Neuronal stem cell (in vitro differentiated cells): ENCODE data around the gene PAPPA2.

ENCODE experiments used
- DNase-seq: peaks from one replicate; pipeline ENCODE4 v3.0.0-alpha.2; 2013; ENCODE audit warnings: low spot score
- H2AFZ ChIP-seq: one replicate; pipeline ENCODE4 v1.6.1; 2013; ENCODE audit warnings: mild to moderate bottlenecking, low read length, inconsistent platforms
- H2AK5ac ChIP-seq: 2 replicates; pipeline ENCODE4 v1.6.1; 2013; ENCODE audit warnings: low read depth, mild to moderate bottlenecking, inconsistent platforms, low read length, moderate library complexity, mixed read lengths
- H2BK120ac ChIP-seq: 2 replicates; pipeline ENCODE4 v1.6.1; 2013; ENCODE audit warnings: low read depth, mild to moderate bottlenecking, inconsistent platforms, low read length, moderate library complexity, mixed read lengths
- H2BK12ac ChIP-seq: one replicate; pipeline ENCODE4 v1.6.1; 2013; ENCODE audit warnings: low read length, inconsistent platforms
- H2BK15ac ChIP-seq: 2 replicates; pipeline ENCODE4 v1.6.1; 2013; ENCODE audit warnings: mild to moderate bottlenecking, low read length, inconsistent platforms, mixed read lengths
- H2BK5ac ChIP-seq: one replicate; pipeline ENCODE4 v1.6.1; 2013; ENCODE audit warnings: inconsistent platforms, mild to moderate bottlenecking, low read length, moderate library complexity
- H3K14ac ChIP-seq: one replicate; pipeline ENCODE4 v1.6.1; 2013; ENCODE audit warnings: low read length, inconsistent platforms
- H3K18ac ChIP-seq: 2 replicates; pipeline ENCODE4 v1.6.1; 2013; ENCODE audit warnings: low read length, inconsistent platforms
- H3K23ac ChIP-seq: 2 replicates; pipeline ENCODE4 v1.6.1; 2013; ENCODE audit warnings: low read depth, mild to moderate bottlenecking, mixed read lengths, low read length, inconsistent platforms; ENCODE audit not compliant: poor library complexity
- H3K27ac ChIP-seq: replicated peaks from 3 replicates; pipeline ENCODE4 v1.5.1; 2013; ENCODE audit warnings: low read length, inconsistent platforms
- H3K27me3 ChIP-seq, 3 experiments: 2 replicates each; pipeline ENCODE4 v1.6.1; 2013; ENCODE audit warnings: low read length in 3 of 3, mild to moderate bottlenecking in 2 of 3, inconsistent platforms in 1 of 3, low read depth in 1 of 3, mixed read lengths in 1 of 3, moderate library complexity in 1 of 3; ENCODE audit not compliant: control insufficient read depth in 3 of 3, insufficient read depth in 3 of 3
- H3K36me3 ChIP-seq, 2 donors: replicated peaks in 1 of 2; 2 replicates each; pipeline ENCODE4 v1.6.1; 2013; ENCODE audit warnings: low read length in 2 of 2; ENCODE audit not compliant: control insufficient read depth in 2 of 2, insufficient read depth in 2 of 2
- H3K4ac ChIP-seq: 2 replicates; pipeline ENCODE4 v1.6.1; 2013; ENCODE audit warnings: inconsistent platforms, mild to moderate bottlenecking, low read length, moderate library complexity
- H3K4me1 ChIP-seq, 2 donors: 1 replicate in 1 of 2; 2 replicates in 1 of 2; pipeline ENCODE4 v1.6.1; 2013; ENCODE audit warnings: low read length in 2 of 2, low read depth in 1 of 2; ENCODE audit not compliant: control insufficient read depth in 2 of 2, insufficient read depth in 1 of 2
- H3K4me2 ChIP-seq: one replicate; pipeline ENCODE4 v1.6.1; 2013; ENCODE audit warnings: mild to moderate bottlenecking, low read length, inconsistent platforms; ENCODE audit not compliant: insufficient read depth, poor library complexity, severe bottlenecking
- H3K4me3 ChIP-seq, 2 donors: 2 replicates each; pipeline ENCODE4 v1.5.1; 2013; ENCODE audit warnings: low read length in 2 of 2, mild to moderate bottlenecking in 2 of 2, inconsistent platforms in 1 of 2, moderate library complexity in 1 of 2
- H3K79me1 ChIP-seq: one replicate; pipeline ENCODE4 v1.6.1; 2013; ENCODE audit warnings: low read depth, mild to moderate bottlenecking, inconsistent platforms, low read length, moderate library complexity
- H3K9ac ChIP-seq: one replicate; pipeline ENCODE4 v1.6.1; 2013; ENCODE audit warnings: mild to moderate bottlenecking, low read depth, low read length, inconsistent platforms; ENCODE audit not compliant: poor library complexity
- H3K9me3 ChIP-seq, 2 donors: replicated peaks in 1 of 2; 2 replicates each; pipeline versions ENCODE3 to v1.6.1; 2013; ENCODE audit warnings: low read length in 2 of 2, mild to moderate bottlenecking in 2 of 2, inconsistent platforms in 1 of 2, low read depth in 1 of 2, mixed read lengths in 1 of 2, moderate library complexity in 1 of 2; ENCODE audit not compliant: control insufficient read depth in 2 of 2, insufficient read depth in 1 of 2
- H4K8ac ChIP-seq: one replicate; pipeline ENCODE4 v1.6.1; 2013; ENCODE audit warnings: low read depth, mild to moderate bottlenecking, inconsistent platforms, low read length, moderate library complexity
- H4K91ac ChIP-seq: one replicate; pipeline ENCODE4 v1.6.1; 2013; ENCODE audit warnings: low read length, low read depth, mild to moderate bottlenecking, inconsistent platforms; ENCODE audit not compliant: poor library complexity
- WGBS, 2 donors: extraction: QIAGEN DNeasy Blood & Tissue Kit; methylation state at CpG; one replicate each; pipeline ENCODE4 v1.1.7; 2013; ENCODE audit warnings: missing lambda C conversion rate in 2 of 2, mixed read lengths in 1 of 2; ENCODE audit not compliant: insufficient read length in 2 of 2, insufficient replicate concordance in 1 of 2; ENCODE audit errors: extremely low coverage in 2 of 2; 5-methylcytosine and 5-hydroxymethylcytosine counted together

PAPPA2 gene

GRCh38 chr1:176843352-176844297 lies 380.6 kb downstream of the PAPPA2 start:
- Histone ChIP-seq H2BK12ac (no peak overlapping the region), H2AFZ (no peak overlapping the region), H4K8ac (no peak overlapping the region), H4K91ac (no peak overlapping the region), H3K18ac (no peak overlapping the region), H3K9ac (no peak overlapping the region), H2BK120ac (no peak overlapping the region), H3K79me1 (no peaks in the 10 kb centered on the region), H3K4me1 (peaks cover 0 to 2% of the 10 kb centered on the region in 2 donors), H3K4me3 (no peak overlapping the region), H2BK15ac (no peak overlapping the region), H2BK5ac (no peak overlapping the region), H3K27me3 (no peaks in the 10 kb centered on the region), H3K23ac (no peak overlapping the region), H3K36me3 (no peaks in the 10 kb centered on the region), H3K14ac (no peak overlapping the region), H2AK5ac (no peak overlapping the region), H3K4ac (no peak overlapping the region), H3K4me2 (no peak overlapping the region), H3K27ac (no peak overlapping the region), H3K9me3 (no peaks in the 10 kb centered on the region)
- WGBS, 2 donors = no CpG with 5 or more reads among the region's 4 CpGs
- DNase-seq = peak; percentile 43

- no peak overlapping the region for H4K8ac ChIP-seq
- no peak overlapping the region for H3K4me3 ChIP-seq
- H2BK12ac ChIP-seq = no peak overlapping the region
- H3K4me1 ChIP-seq = peaks cover 0 to 2% of the 10 kb centered on the region in 2 donors
- H3K9me3 ChIP-seq = no peaks in the 10 kb centered on the region
- no peak overlapping the region for H3K9ac ChIP-seq
- H2BK120ac ChIP-seq = no peak overlapping the region
- H3K79me1 ChIP-seq = no peaks in the 10 kb centered on the region
- H2AFZ ChIP-seq = no peak overlapping the region
- H3K4ac ChIP-seq = no peak overlapping the region
- no peak for DNase-seq
- WGBS, 2 donors = no CpG with 5 or more reads among the region's 1 CpG
- H3K14ac ChIP-seq = no peak overlapping the region
- H2AK5ac ChIP-seq = no peak overlapping the region
- H3K23ac ChIP-seq = no peak overlapping the region
- H2BK15ac ChIP-seq = no peak overlapping the region
- no peak overlapping the region for H4K91ac ChIP-seq
- H3K18ac ChIP-seq = no peak overlapping the region
- no peak overlapping the region for H2BK5ac ChIP-seq
- H3K4me2 ChIP-seq = no peak overlapping the region
- no peaks in the 10 kb centered on the region for H3K36me3 ChIP-seq
- no peaks in the 10 kb centered on the region for H3K27me3 ChIP-seq
- H3K27ac ChIP-seq = no peak overlapping the region
These were observed 384.1 kb downstream of the PAPPA2 start for GRCh38 chr1:176847052-176847451.

- Histone ChIP-seq H3K4me2 (no peak overlapping the region), H3K14ac (no peak overlapping the region), H2BK15ac (no peak overlapping the region), H3K27me3 (no peaks in the 10 kb centered on the region), H3K79me1 (no peaks in the 10 kb centered on the region), H3K4me3 (no peak overlapping the region), H2AFZ (no peak overlapping the region), H2BK12ac (no peak overlapping the region), H3K23ac (no peak overlapping the region), H3K27ac (no peak overlapping the region), H2BK5ac (no peak overlapping the region), H4K8ac (no peak overlapping the region), H2AK5ac (no peak overlapping the region), H3K36me3 (no peaks in the 10 kb centered on the region), H3K9me3 (no peaks in the 10 kb centered on the region), H2BK120ac (no peak overlapping the region), H3K4me1 (peaks cover 0 to 2% of the 10 kb centered on the region in 2 donors), H3K18ac (no peak overlapping the region), H3K9ac (no peak overlapping the region), H4K91ac (no peak overlapping the region), H3K4ac (no peak overlapping the region)
- DNase-seq = no peak
- 100% methylated on average over 1 of the region's 3 CpGs; no CpG with 5 or more reads in 1 of the 2 donors for WGBS, 2 donors
These were observed 386.3 kb downstream of the PAPPA2 start for GRCh38 chr1:176849281-176849680.

GRCh38 chr1:176850871-176851270 lies 387.9 kb downstream of the PAPPA2 start:
- Histone ChIP-seq H3K27ac (no peak overlapping the region), H2AK5ac (no peak overlapping the region), H3K9ac (no peak overlapping the region), H3K27me3 (no peaks in the 10 kb centered on the region), H3K23ac (no peak overlapping the region), H4K8ac (no peak overlapping the region), H3K4me3 (no peak overlapping the region), H3K36me3 (no peaks in the 10 kb centered on the region), H3K4ac (no peak overlapping the region), H3K4me1 (peaks cover 0 to 2% of the 10 kb centered on the region in 2 donors), H3K4me2 (no peak overlapping the region), H2AFZ (no peak overlapping the region), H3K18ac (no peak overlapping the region), H2BK5ac (no peak overlapping the region), H3K79me1 (no peaks in the 10 kb centered on the region), H2BK12ac (no peak overlapping the region), H3K9me3 (no peaks in the 10 kb centered on the region), H3K14ac (no peak overlapping the region), H4K91ac (no peak overlapping the region), H2BK15ac (no peak overlapping the region), H2BK120ac (no peak overlapping the region)
- no peak for DNase-seq
- no CpG with 5 or more reads among the region's 4 CpGs for WGBS, 2 donors
